K562 (cell line): ENCODE results near the gene PARD3. TPM values are rescaled to one million over a fixed set of nuclear protein-coding genes. Genes with fewer than 3 reads are reported as not detected.

Source experiments
- ATAC-seq: fragments of 200-7000 bp; cut with Tn5 transposase; 3 replicates; pipeline ENCODE4 v1.9.1; 2020; ENCODE audit warnings: moderate library complexity
- BruUV-seq: library from RNA; stranded (reverse); fragments of 400-500 nt; replicated peaks from 2 replicates; lab custom pipeline; 2021; lab: Mats Ljungman, UMichigan
- CTCF ChIA-PET: fragments of 300-600 bp; formaldehyde crosslinking; extraction: SDS; loops from one replicate; lab custom pipeline; 2021; ENCODE audit warnings: low intra/inter-chr PET ratio; lab: Yijun Ruan, JAX
- POLR2A ChIA-PET: fragments of 300-600, 350-650 bp; sonication (Branson Sonifier 250); formaldehyde crosslinking; extraction: SDS; loops from one replicate; lab custom pipeline; 2021; ENCODE audit warnings: antibody characterized with exemption, inconsistent platforms; lab: Yijun Ruan, JAX
- DNase-seq, 4 experiments: peaks; one replicate each; pipeline versions ENCODE4 v3.0.0 to v3.0.0-alpha.2; 2011 to 2018; ENCODE audit warnings: low spot score in 3 of 4, mixed read lengths in 3 of 4; ENCODE audit errors: extremely low read depth in 1 of 4
- FAIRE-seq: peaks from 2 replicates; lab custom pipeline; 2011; peaks lifted over from hg19 to GRCh38; lab: Jason Lieb, UNC
- H2AFZ ChIP-seq: 2 replicates; pipeline ENCODE4 v1.6.0; 2011; ENCODE audit warnings: low read depth, low read length, control low read depth, inconsistent platforms
- H3K27ac ChIP-seq: fragments of 200-600 bp; 3 replicates; pipeline ENCODE4 v1.8.0; 2011; ENCODE audit warnings: low read depth, mild to moderate bottlenecking, control low read depth, inconsistent platforms, low read length, moderate library complexity, mixed read lengths; ENCODE audit errors: extremely low read depth
- H3K27me3 ChIP-seq, 2 experiments: fragments of 300-600 bp in 1 of 2; 2 replicates in 1 of 2; 3 replicates in 1 of 2; pipeline versions ENCODE4 v1.6.0 to v1.8.0; 2011; ENCODE audit warnings: inconsistent platforms in 2 of 2, low read length in 2 of 2, mild to moderate bottlenecking in 1 of 2, mixed read lengths in 1 of 2, moderate library complexity in 1 of 2; ENCODE audit not compliant: control insufficient read depth in 2 of 2, insufficient read depth in 2 of 2
- H3K36me3 ChIP-seq: fragments of 300-600 bp; 3 replicates; pipeline ENCODE4 v1.8.0; 2011; ENCODE audit warnings: mild to moderate bottlenecking, low read length, inconsistent platforms; ENCODE audit not compliant: control insufficient read depth, insufficient read depth
- H3K4me1 ChIP-seq, 2 experiments: fragments of 200-600 bp in 1 of 2; replicated peaks in 1 of 2; 2 replicates in 1 of 2; 3 replicates in 1 of 2; pipeline versions ENCODE4 v1.5.1 to v1.8.0; 2011; ENCODE audit warnings: inconsistent platforms in 2 of 2, low read length in 2 of 2, mild to moderate bottlenecking in 1 of 2, mixed read lengths in 1 of 2, moderate library complexity in 1 of 2; ENCODE audit not compliant: control insufficient read depth in 2 of 2, insufficient read depth in 2 of 2
- H3K4me2 ChIP-seq: 2 replicates; pipeline ENCODE4 v1.6.1; 2011; ENCODE audit warnings: low read length, control low read depth, inconsistent platforms, mixed read lengths; ENCODE audit not compliant: insufficient read depth
- H3K4me3 ChIP-seq: fragments of 200-600 bp; sonication (generic), shearing (Covaris generic); 2 replicates; pipeline ENCODE4 v1.5.1; 2016; ENCODE audit warnings: control low read depth, inconsistent platforms
- H3K79me2 ChIP-seq: fragments of 200-600 bp; 3 replicates; pipeline ENCODE4 v1.8.0; 2011; ENCODE audit warnings: low read length, inconsistent platforms; ENCODE audit not compliant: control insufficient read depth, insufficient read depth
- H3K9ac ChIP-seq, 2 experiments: 2 replicates each; pipeline versions ENCODE4 v1.6.0 to v1.6.1; 2011; ENCODE audit warnings: low read depth in 2 of 2, low read length in 2 of 2, control low read depth in 1 of 2, inconsistent platforms in 1 of 2, mild to moderate bottlenecking in 1 of 2, mixed read lengths in 1 of 2; ENCODE audit not compliant: insufficient read depth in 1 of 2
- H3K9me1 ChIP-seq: one replicate; pipeline ENCODE4 v1.6.0; 2011; ENCODE audit warnings: inconsistent platforms, mild to moderate bottlenecking, low read length, moderate library complexity; ENCODE audit not compliant: control insufficient read depth, insufficient read depth
- H3K9me3 ChIP-seq: replicated peaks from 2 replicates; pipeline ENCODE4 v1.5.1; 2011; ENCODE audit warnings: low read depth, low read length, inconsistent platforms; ENCODE audit not compliant: control insufficient read depth, insufficient read depth
- H4K20me1 ChIP-seq: replicated peaks from 2 replicates; pipeline ENCODE4 v1.6.1; 2011; ENCODE audit warnings: low read length, inconsistent platforms, mixed read lengths; ENCODE audit not compliant: control insufficient read depth, insufficient read depth
- ARID1B ChIP-seq: fragments of 450-650 bp; IDR thresholded peaks from 2 replicates; pipeline ENCODE4 v1.6.1; 2016; ENCODE audit warnings: antibody characterized with exemption, mild to moderate bottlenecking, inconsistent platforms
- BHLHE40 ChIP-seq: IDR thresholded peaks from 2 replicates; pipeline ENCODE4 v1.6.1; 2011; ENCODE audit warnings: low read length, improper control_type of control experiment
- CBFA2T2 ChIP-seq: fragments of 450-650 bp; conservative IDR thresholded peaks from 2 replicates; pipeline ENCODE4 v1.6.1; 2017; ENCODE audit warnings: mild to moderate bottlenecking
- CBFA2T3 ChIP-seq: fragments of 450-650 bp; IDR thresholded peaks from 2 replicates; pipeline ENCODE4 v1.6.1; 2017
- FOSL1 ChIP-seq: fragments of 200-800 bp; sonication (Bioruptor generic); conservative IDR thresholded peaks from 2 replicates; pipeline ENCODE4 v1.6.1; 2016; ENCODE audit warnings: missing genetic modification characterization, missing compliant biosample characterization
- HDAC1 ChIP-seq, 2 experiments: fragments of 450-650 bp; IDR thresholded peaks; 2 replicates each; pipeline ENCODE4 v1.6.1; 2016 to 2017; ENCODE audit warnings: inconsistent platforms in 1 of 2, mild to moderate bottlenecking in 1 of 2, moderate library complexity in 1 of 2
- JUND ChIP-seq, 2 experiments: IDR thresholded peaks; 2 replicates in 1 of 2; 3 replicates in 1 of 2; pipeline ENCODE4 v1.6.1; 2011; ENCODE audit warnings: borderline replicate concordance in 2 of 2, low read depth in 2 of 2, low read length in 2 of 2, improper control_type of control experiment in 1 of 2, missing biosample characterization in 1 of 2, missing genetic modification characterization in 1 of 2, missing genetic modification reagents in 1 of 2
- KDM1A ChIP-seq, 2 experiments: fragments of 450-650 bp; IDR thresholded peaks; 2 replicates each; pipeline ENCODE4 v1.6.1; 2016; ENCODE audit warnings: mild to moderate bottlenecking in 2 of 2
- NFE2 ChIP-seq: IDR thresholded peaks from 2 replicates; pipeline ENCODE4 v1.6.1; 2014; ENCODE audit warnings: antibody characterized with exemption, low read depth
- NFXL1 ChIP-seq: fragments of 450-650 bp; formaldehyde crosslinking; IDR thresholded peaks from 2 replicates; pipeline ENCODE4 v1.4.0; 2021; ENCODE audit warnings: mild to moderate bottlenecking
- POLR3G ChIP-seq: IDR thresholded peaks from 2 replicates; pipeline ENCODE4 v1.6.1; 2011; ENCODE audit not compliant: insufficient read length, insufficient replicate concordance; ENCODE audit errors: extremely low read depth
- RCOR1 ChIP-seq, 2 experiments: IDR thresholded peaks; 2 replicates each; pipeline ENCODE4 v1.6.1; 2012; ENCODE audit warnings: low read depth in 2 of 2, low read length in 2 of 2, borderline replicate concordance in 1 of 2, improper control_type of control experiment in 1 of 2
- SMAD4 ChIP-seq: fragments of 250-450 bp; sonication (Bioruptor Pico); conservative IDR thresholded peaks from 2 replicates; pipeline ENCODE4 v1.8.0; 2021; ENCODE audit warnings: inconsistent platforms, mild to moderate bottlenecking, moderate library complexity
- TCF3 ChIP-seq: sonication (generic); formaldehyde crosslinking; IDR thresholded peaks from 2 replicates; pipeline ENCODE4 v1.4.0; 2020; ENCODE audit warnings: mild to moderate bottlenecking, missing genetic modification reagents
- TFAP4 ChIP-seq: sonication (generic); formaldehyde crosslinking; IDR thresholded peaks from 2 replicates; pipeline ENCODE4 v1.8.0; 2022; ENCODE audit warnings: missing genetic modification reagents, mild to moderate bottlenecking, moderate library complexity, borderline replicate concordance
- ZNF134 ChIP-seq: fragments of 250-450 bp; sonication (Bioruptor Pico); conservative IDR thresholded peaks from 2 replicates; pipeline ENCODE4 v1.4.0; 2020
- ZNF184 ChIP-seq: sonication (generic); formaldehyde crosslinking; IDR thresholded peaks from 2 replicates; pipeline ENCODE4 v1.5.0; 2020; ENCODE audit warnings: missing genetic modification reagents
- ZNF655 ChIP-seq: fragments of 250-450 bp; sonication (Bioruptor Pico); IDR thresholded peaks from 2 replicates; pipeline ENCODE4 v1.5.0; 2021
- WGBS: fragments of 100-300 bp; shearing (Covaris generic); methylation state at CpG from one replicate; pipeline ENCODE4 v1.1.6; 2016; ENCODE audit warnings: low coverage, mixed read lengths; ENCODE audit not compliant: insufficient coverage; ENCODE audit errors: missing lambda C conversion rate; 5-methylcytosine and 5-hydroxymethylcytosine counted together
- in situ Hi-C: fragments of 300-500 bp; cut with MboI; formaldehyde crosslinking; loops from 4 replicates; pipeline ENCODE4 v1.15.0; 2018; ENCODE audit warnings: inconsistent platforms, mixed read lengths
- intact Hi-C: fragments of 100-400 bp; cut with micrococcal nuclease; formaldehyde crosslinking; loops from 2 replicates; pipeline ENCODE4 v1.14.2; 2022
- polyA plus RNA-seq, 8 experiments: library from polyadenylated mRNA; depleted of rRNA in 4 of 8; stranded (reverse) in 5 of 8; unstranded in 3 of 8; fragments of >200 nt; fragmentation: Nextera tagmentation in 2 of 8; fragmentation: Illumina TruSeq in 1 of 8; extraction: Ambion mirVana in 2 of 8; extraction: Trizol in 1 of 8; gene quantifications; 2 replicates each; pipeline versions ENCODE4 v1.2.1 to v1.2.3, GENCODE V29; 2011 to 2014; ENCODE audit warnings: inconsistent platforms in 1 of 8, missing spikeins in 1 of 8
- total RNA-seq, 7 experiments: library from RNA; depleted of rRNA in 6 of 7; stranded (reverse); fragments of >200 nt in 6 of 7; fragmentation: Illumina TruSeq in 2 of 7; extraction: Trizol in 2 of 7; gene quantifications; 2 replicates each; pipeline versions ENCODE4 v1.2.1 to v1.2.3, GENCODE V29; 2011 to 2021; ENCODE audit warnings: low replicate concordance in 1 of 7
- TF ChIP-seq, protein P1 (sequence below), 3 experiments: IDR thresholded peaks in 2 of 3; conservative IDR thresholded peaks in 1 of 3; 2 replicates each; pipeline ENCODE4 v1.5.1; 2011 to 2012; ENCODE audit warnings: low read length in 3 of 3, mild to moderate bottlenecking in 3 of 3, control low read depth in 2 of 3, improper control_type of control experiment in 1 of 3, inconsistent platforms in 1 of 3, low read depth in 1 of 3, mixed read lengths in 1 of 3, moderate library complexity in 1 of 3; ENCODE audit not compliant: insufficient read depth in 2 of 3

The PARD3 gene
- total and polyA plus RNA-seq, 9 of the 15 experiments (the other 6 are each of a cell fraction or from before 2014, with no cell fraction given), result 2.7 to 11.7 (median 7.7) TPM

- 0% methylated on average over 3 of the region's 3 CpGs for WGBS
- Histone ChIP-seq H3K9me1 (no peaks in the 10 kb centered on the region), H3K27me3 (no peaks in the 10 kb centered on the region), H3K9ac (no peak overlapping the region), H3K4me1 (no peaks in the 10 kb centered on the region), H3K79me2 (no peaks in the 10 kb centered on the region), H2AFZ (no peak overlapping the region), H3K27ac (no peak overlapping the region), H3K9me3 (no peaks in the 10 kb centered on the region), H4K20me1 (no peaks in the 10 kb centered on the region), H3K4me2 (no peak overlapping the region), H3K4me3 (no peak overlapping the region), H3K36me3 (no peaks in the 10 kb centered on the region)
- ATAC-seq (peak; percentile 50; the same call in 2 of the 3 replicates), DNase-seq (peak in 2 of 4 experiments; percentile 16 to 18), FAIRE-seq (no peak)
- no TSS peak for BruUV-seq
- CTCF ChIA-PET, result no interaction called here
- intact Hi-C loops, result no loop called here
- POLR2A ChIA-PET, result no interaction called here
- in situ Hi-C loops, result loop anchor here (25.0 kb wide), 1 partner anchor 1167 kb away; the partner anchor contains the start of gene NRP1
- TF ChIP-seq HDAC1 (IDR thresholded peaks at IDR 0.05) (0 out of 4 replicates have a peak, but pooled peaks of 1 of the 2 experiments have one; percentile 22), RCOR1 (IDR thresholded peaks at IDR 0.05; ENCODE audit: borderline replicate concordance in 1 of 2, low read depth in 2 of 2, low read length in 2 of 2) (peak in 1 of 2 experiments; percentile 74; a peak in 2 of 4 replicates), CBFA2T2 (peak; percentile 50), SMAD4 (CRISPR knock-in tag) (no peak), CBFA2T3 (peak; percentile 62), TFAP4 (CRISPR knock-in tag) (peak; percentile 40; the same call in 1 of the 2 replicates), KDM1A (IDR thresholded peaks at IDR 0.05) (peak; percentile 76 to 80), ZNF655 (CRISPR knock-in tag) (no peak), ZNF134 (CRISPR knock-in tag) (no peak), TCF3 (CRISPR knock-in tag) (peak; percentile 62), POLR3G (no peak), NFXL1 (no peak), ARID1B (peak; percentile 45; the same call in 1 of the 2 replicates), NFE2 (peak; percentile 45; the same call in 1 of the 2 replicates), BHLHE40 (no peak), ZNF184 (no peak), JUND (IDR thresholded peaks at IDR 0.05; ENCODE audit: borderline replicate concordance, low read depth, low read length) (peak; percentile 57; the same call in 1 of the 2 replicates), JUND (tag; IDR thresholded peaks at IDR 0.05; ENCODE audit: borderline replicate concordance, low read depth, low read length) (peak; percentile 22; the same call in 1 of the 3 replicates), FOSL1 (tag) (peak; percentile 87)
- TF ChIP-seq, protein P1, sequence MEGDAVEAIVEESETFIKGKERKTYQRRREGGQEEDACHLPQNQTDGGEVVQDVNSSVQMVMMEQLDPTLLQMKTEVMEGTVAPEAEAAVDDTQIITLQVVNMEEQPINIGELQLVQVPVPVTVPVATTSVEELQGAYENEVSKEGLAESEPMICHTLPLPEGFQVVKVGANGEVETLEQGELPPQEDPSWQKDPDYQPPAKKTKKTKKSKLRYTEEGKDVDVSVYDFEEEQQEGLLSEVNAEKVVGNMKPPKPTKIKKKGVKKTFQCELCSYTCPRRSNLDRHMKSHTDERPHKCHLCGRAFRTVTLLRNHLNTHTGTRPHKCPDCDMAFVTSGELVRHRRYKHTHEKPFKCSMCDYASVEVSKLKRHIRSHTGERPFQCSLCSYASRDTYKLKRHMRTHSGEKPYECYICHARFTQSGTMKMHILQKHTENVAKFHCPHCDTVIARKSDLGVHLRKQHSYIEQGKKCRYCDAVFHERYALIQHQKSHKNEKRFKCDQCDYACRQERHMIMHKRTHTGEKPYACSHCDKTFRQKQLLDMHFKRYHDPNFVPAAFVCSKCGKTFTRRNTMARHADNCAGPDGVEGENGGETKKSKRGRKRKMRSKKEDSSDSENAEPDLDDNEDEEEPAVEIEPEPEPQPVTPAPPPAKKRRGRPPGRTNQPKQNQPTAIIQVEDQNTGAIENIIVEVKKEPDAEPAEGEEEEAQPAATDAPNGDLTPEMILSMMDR (IDR thresholded peaks at IDR 0.05 in 2 of 3, conservative IDR thresholded peaks at IDR 0.05 in 1 of 3; ENCODE audit: insufficient read depth in 2 of 3, low read depth in 1 of 3, low read length in 3 of 3), result no peak
Measured at GRCh38 chr10:34504534-34504933, 310.6 kb downstream of the PARD3 start.
